ENCODE results near the gene TMEM178A.
"Not testable (repeated sequence)": the region's sequence is repeated elsewhere in the genome, so short reads cannot be mapped to it uniquely, and the experiment has no call there.

Gene TMEM178A

DNA sequence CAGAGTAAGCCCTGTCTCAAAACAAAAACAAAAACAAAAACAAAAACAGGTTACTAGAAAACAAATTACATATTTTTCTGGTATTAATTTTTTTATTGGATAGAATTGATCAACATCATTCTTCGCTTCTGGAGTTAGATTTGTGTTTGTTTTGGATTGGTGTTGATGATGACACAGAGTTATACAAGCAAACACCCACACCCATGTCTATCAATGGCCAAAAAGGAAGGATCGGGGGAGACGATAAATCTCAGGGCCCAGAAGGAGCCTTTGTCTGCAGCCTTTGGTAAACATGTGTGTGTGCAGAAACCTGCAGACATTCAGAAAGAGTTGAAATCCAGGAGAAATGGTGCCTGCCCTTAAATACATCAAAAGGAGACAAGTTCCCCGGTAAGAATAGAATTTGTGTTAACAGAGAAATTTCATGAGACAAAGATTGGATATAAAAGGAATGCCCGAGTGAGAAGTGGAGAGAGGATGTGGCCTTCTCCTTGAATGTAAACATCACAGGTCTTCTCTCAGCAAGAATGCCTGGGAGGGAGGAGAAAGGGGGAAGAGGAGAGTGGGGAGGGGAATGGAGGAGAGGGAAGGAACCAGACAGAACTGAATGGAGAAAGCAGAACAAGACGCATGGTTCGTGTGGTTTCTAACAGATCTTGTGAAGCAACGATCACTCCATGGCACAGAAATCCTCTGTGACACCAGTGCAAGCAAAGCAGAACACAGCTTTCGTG, 40.4 kb upstream of the TMEM178A start:
- Histone ChIP-seq H3K4me1 (ENCODE audit: insufficient read depth, low read length) (peaks cover 4% of the 10 kb centered on the region), H3K79me2 (ENCODE audit: insufficient read depth, low read length) (no peaks in the 10 kb centered on the region), H2AFZ (ENCODE audit: low read depth, low read length) (no peak overlapping the region), H3K27ac (ENCODE audit: low read length) (no peak overlapping the region), H3K9ac (ENCODE audit: low read depth, low read length) (no peak overlapping the region), H3K27me3 (ENCODE audit: insufficient read depth, low read length, poor library complexity) (no peaks in the 10 kb centered on the region), H3K36me3 (ENCODE audit: insufficient read depth, low read length) (no peaks in the 10 kb centered on the region), H3K4me3 (ENCODE audit: low read depth in 1 of 2, low read length in 2 of 2) (no peak overlapping the region), H3K9me3 (ENCODE audit: insufficient read depth, low read length, severe bottlenecking) (peaks cover 4% of the 10 kb centered on the region), H3K4me2 (ENCODE audit: insufficient read depth, low read length) (no peak overlapping the region), H4K20me1 (ENCODE audit: insufficient read depth, low read length) (no peaks in the 10 kb centered on the region)
- TF ChIP-seq, protein P1, sequence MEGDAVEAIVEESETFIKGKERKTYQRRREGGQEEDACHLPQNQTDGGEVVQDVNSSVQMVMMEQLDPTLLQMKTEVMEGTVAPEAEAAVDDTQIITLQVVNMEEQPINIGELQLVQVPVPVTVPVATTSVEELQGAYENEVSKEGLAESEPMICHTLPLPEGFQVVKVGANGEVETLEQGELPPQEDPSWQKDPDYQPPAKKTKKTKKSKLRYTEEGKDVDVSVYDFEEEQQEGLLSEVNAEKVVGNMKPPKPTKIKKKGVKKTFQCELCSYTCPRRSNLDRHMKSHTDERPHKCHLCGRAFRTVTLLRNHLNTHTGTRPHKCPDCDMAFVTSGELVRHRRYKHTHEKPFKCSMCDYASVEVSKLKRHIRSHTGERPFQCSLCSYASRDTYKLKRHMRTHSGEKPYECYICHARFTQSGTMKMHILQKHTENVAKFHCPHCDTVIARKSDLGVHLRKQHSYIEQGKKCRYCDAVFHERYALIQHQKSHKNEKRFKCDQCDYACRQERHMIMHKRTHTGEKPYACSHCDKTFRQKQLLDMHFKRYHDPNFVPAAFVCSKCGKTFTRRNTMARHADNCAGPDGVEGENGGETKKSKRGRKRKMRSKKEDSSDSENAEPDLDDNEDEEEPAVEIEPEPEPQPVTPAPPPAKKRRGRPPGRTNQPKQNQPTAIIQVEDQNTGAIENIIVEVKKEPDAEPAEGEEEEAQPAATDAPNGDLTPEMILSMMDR (IDR thresholded peaks at IDR 0.05; ENCODE audit: borderline replicate concordance, extremely low read depth, low read length, poor library complexity, severe bottlenecking), result no peak
- TF ChIP-seq EZH2 (IDR thresholded peaks at IDR 0.05; ENCODE audit: borderline replicate concordance, low read depth, low read length, severe bottlenecking), result no peak
- ATAC-seq (ENCODE audit: insufficient read depth, low read depth) (no peak), DNase-seq (no peak)

- H3K79me2 ChIP-seq (ENCODE audit: insufficient read depth, low read length), result no peaks in the 10 kb centered on the region
- H3K4me1 ChIP-seq (ENCODE audit: insufficient read depth, low read length), result no peaks in the 10 kb centered on the region
- no peaks in the 10 kb centered on the region for H3K27me3 ChIP-seq (ENCODE audit: insufficient read depth, low read length, poor library complexity)
- H3K4me3 ChIP-seq (ENCODE audit: low read depth in 1 of 2, low read length in 2 of 2), result no peak overlapping the region
- no peaks in the 10 kb centered on the region for H3K36me3 ChIP-seq (ENCODE audit: insufficient read depth, low read length)
- peaks cover 4% of the 10 kb centered on the region for H3K9me3 ChIP-seq (ENCODE audit: insufficient read depth, low read length, severe bottlenecking)
- DNase-seq, result no peak
- no peak overlapping the region for H2AFZ ChIP-seq (ENCODE audit: low read depth, low read length)
- H3K4me2 ChIP-seq (ENCODE audit: insufficient read depth, low read length), result no peak overlapping the region
- no peak overlapping the region for H3K9ac ChIP-seq (ENCODE audit: low read depth, low read length)
- TF ChIP-seq, protein P1 (IDR thresholded peaks at IDR 0.05; ENCODE audit: borderline replicate concordance, extremely low read depth, low read length, poor library complexity, severe bottlenecking), result no peak
- no peak for TF ChIP-seq EZH2 (IDR thresholded peaks at IDR 0.05; ENCODE audit: borderline replicate concordance, low read depth, low read length, severe bottlenecking)
- H3K27ac ChIP-seq (ENCODE audit: low read length), result no peak overlapping the region
- H4K20me1 ChIP-seq (ENCODE audit: insufficient read depth, low read length), result no peaks in the 10 kb centered on the region
- no peak for ATAC-seq (ENCODE audit: insufficient read depth, low read depth)
Measured at GRCh38 chr2:39625927-39626270, 39.8 kb upstream of the TMEM178A start.

DNA sequence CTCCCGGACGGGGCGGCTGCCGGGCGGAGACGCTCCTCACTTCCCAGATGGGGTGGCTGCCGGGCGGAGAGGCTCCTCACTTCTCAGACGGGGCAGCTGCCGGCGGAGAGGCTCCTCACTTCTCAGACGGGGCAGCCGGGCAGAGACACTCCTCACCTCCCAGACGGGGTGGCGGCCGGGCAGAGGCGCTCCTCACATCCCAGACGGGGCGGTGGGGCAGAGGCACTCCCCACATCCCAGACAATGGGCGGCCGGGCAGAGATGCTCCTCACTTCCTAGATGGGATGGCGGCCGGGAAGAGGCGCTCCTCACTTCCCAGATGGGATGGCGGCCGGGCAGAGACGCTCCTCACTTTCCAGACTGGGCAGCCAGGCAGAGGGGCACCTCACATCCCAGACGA, 37.4 kb upstream of the TMEM178A start:
- not testable (repeated sequence) for H3K36me3 ChIP-seq (ENCODE audit: insufficient read depth, low read length); H3K27ac ChIP-seq (ENCODE audit: low read length); H3K9me3 ChIP-seq (ENCODE audit: insufficient read depth, low read length, severe bottlenecking); DNase-seq; H3K4me1 ChIP-seq (ENCODE audit: insufficient read depth, low read length); H3K9ac ChIP-seq (ENCODE audit: low read depth, low read length); H3K4me3 ChIP-seq (ENCODE audit: low read depth in 1 of 2, low read length in 2 of 2); ATAC-seq (ENCODE audit: insufficient read depth, low read depth); H4K20me1 ChIP-seq (ENCODE audit: insufficient read depth, low read length); H3K79me2 ChIP-seq (ENCODE audit: insufficient read depth, low read length); H3K4me2 ChIP-seq (ENCODE audit: insufficient read depth, low read length); H3K27me3 ChIP-seq (ENCODE audit: insufficient read depth, low read length, poor library complexity); H2AFZ ChIP-seq (ENCODE audit: low read depth, low read length)

DNA sequence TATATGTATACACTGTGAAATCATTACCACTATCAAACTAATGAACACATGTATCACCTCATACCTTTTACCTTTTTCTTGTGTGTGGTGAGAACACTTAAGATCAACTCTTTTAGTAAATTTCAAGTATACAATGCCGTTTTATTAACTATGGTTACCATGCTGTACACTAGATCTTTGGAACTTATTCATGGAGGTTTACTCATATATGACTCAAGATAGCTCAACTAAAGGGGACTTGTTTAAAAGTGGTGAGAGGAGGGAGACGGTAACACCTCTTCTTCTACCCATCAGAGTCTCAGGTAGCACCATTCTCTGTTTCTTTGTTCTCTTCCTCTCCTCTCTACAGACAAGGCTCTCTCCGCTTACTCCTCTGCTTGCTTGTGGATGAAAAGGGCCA, 36.1 kb upstream of the TMEM178A start:
- no peak overlapping the region for H2AFZ ChIP-seq (ENCODE audit: low read depth, low read length)
- no peak for TF ChIP-seq EZH2 (IDR thresholded peaks at IDR 0.05; ENCODE audit: borderline replicate concordance, low read depth, low read length, severe bottlenecking)
- TF ChIP-seq, protein P1 (IDR thresholded peaks at IDR 0.05; ENCODE audit: borderline replicate concordance, extremely low read depth, low read length, poor library complexity, severe bottlenecking), result no peak
- H3K9me3 ChIP-seq (ENCODE audit: insufficient read depth, low read length, severe bottlenecking), result peaks cover 4% of the 10 kb centered on the region
- H3K27ac ChIP-seq (ENCODE audit: low read length), result no peak overlapping the region
- H3K79me2 ChIP-seq (ENCODE audit: insufficient read depth, low read length), result no peaks in the 10 kb centered on the region
- no peaks in the 10 kb centered on the region for H3K4me1 ChIP-seq (ENCODE audit: insufficient read depth, low read length)
- no peak overlapping the region for H3K9ac ChIP-seq (ENCODE audit: low read depth, low read length)
- H3K4me3 ChIP-seq (ENCODE audit: low read depth in 1 of 2, low read length in 2 of 2), result no peak overlapping the region
- no peaks in the 10 kb centered on the region for H4K20me1 ChIP-seq (ENCODE audit: insufficient read depth, low read length)
- no peak for DNase-seq
- H3K27me3 ChIP-seq (ENCODE audit: insufficient read depth, low read length, poor library complexity), result no peaks in the 10 kb centered on the region
- no peak for ATAC-seq (ENCODE audit: insufficient read depth, low read depth)
- H3K36me3 ChIP-seq (ENCODE audit: insufficient read depth, low read length), result no peaks in the 10 kb centered on the region
- no peak overlapping the region for H3K4me2 ChIP-seq (ENCODE audit: insufficient read depth, low read length)
